ENCODE results near the gene DAB2IP.

Gene DAB2IP

DNA sequence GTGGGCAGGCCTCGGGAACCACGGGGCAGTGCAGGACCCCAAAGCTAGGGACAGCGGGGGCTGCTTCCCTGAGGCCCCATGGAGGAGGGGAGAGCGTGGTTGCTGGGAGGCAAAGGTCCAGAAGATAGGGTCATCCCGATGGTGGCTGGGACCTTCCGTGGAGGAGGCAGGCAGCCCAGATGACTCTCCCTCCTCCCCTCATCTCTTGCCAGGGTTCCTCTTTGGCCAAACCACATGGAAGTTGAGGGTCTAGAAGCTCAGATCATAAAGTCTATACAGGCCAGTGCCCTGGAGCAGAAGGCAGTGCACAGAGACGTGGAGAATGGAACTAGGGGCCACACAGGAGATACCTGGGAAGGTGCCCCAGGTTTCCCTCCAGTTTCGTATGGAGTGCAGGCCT, 22.6 kb downstream of the DAB2IP start:
- H3K27ac ChIP-seq: no peak overlapping the region
- TF ChIP-seq CTCF (conservative IDR thresholded peaks at IDR 0.05): no peak

DNA sequence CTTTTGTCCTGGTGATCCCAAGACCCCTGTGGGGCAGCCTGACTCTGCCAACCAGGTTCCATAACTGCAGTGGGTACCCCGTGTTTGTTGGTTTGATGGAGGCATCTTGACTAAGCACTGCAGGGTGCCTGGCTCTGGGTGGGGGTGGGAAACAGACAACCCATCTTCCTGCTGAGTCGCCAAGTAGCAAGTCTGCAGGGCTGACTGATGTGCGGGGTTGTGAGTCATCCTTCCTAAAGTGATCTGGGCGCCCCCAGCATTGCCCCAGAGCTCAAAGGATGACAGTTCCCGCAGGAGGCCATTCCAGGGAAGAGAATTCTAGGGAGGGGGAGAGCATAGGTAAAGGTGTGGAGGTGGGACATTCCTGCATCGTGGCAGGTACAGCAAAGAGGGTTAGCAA, 23.5 kb downstream of the DAB2IP start:
- no peak overlapping the region for H3K27ac ChIP-seq

GRCh38 chr9:121675381-121675780, 23.9 kb downstream of the DAB2IP start:
- TF ChIP-seq CTCF (conservative IDR thresholded peaks at IDR 0.05): no peak
- no peak overlapping the region for H3K27ac ChIP-seq

More for the DNA sequence above, 23.5 kb downstream of the DAB2IP start:
- TF ChIP-seq CTCF (conservative IDR thresholded peaks at IDR 0.05): no peak

DNA sequence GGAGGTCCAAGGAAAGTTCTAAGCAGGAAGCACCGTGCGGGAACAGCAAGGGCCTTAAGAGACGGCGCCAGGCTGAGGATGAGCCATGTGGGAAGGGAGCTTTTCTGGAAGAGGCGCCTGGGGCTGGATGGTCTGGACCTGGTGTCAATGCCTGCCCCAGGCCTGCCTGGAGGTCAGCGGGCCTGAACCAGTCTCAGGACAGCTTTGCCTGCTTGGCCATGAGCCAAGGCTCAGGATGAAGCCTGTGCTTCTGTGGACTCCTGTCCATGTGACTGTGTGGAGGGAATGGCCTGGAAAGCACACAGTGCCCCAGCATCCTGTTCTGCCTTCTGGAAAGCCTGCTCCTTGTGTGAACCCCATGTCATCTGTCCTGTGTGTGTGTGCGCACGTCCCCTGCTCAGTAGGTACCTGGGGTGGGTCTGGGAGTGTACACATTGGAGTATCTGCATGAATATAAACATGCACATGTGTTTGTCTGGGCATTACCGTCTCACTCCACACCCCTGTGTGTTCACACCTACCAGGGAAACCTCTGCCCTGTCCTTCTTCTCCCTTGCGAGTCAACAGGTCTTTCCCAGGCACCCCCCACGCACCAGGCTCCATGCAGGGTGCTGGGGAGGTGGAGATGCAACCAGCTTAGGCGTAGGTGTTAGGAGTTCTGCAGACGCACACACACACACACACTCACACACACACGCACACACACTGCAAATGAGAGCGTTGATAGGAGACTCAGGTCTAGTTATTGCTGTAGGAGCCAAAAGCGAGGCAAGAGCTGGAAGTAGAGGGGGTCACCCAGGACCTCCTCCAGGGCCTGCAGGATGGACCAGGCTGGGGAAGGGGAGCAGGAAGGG, 24.8 kb downstream of the DAB2IP start:
- TF ChIP-seq CTCF (conservative IDR thresholded peaks at IDR 0.05): no peak
- H3K27ac ChIP-seq: no peak overlapping the region

DNA sequence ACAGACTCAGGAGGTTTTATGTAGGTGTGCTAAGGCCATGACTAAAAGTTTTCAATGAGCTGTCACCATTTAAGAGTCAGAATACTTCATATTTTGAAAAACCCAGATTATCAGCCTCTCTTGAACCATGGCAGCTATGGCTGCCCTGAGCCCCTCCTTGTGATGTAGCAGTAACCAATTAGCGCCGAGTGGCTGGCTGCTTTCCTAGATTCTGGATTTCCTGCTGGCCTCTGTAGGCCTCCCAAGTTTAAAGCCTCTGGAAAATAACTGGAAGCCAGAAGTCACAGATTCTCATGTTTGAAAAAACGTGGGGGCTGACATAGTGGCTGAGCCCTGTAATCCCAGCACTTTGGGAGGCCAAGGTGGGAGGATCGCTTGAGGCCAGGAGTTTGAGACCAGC, 25.5 kb downstream of the DAB2IP start:
- no peak overlapping the region for H3K27ac ChIP-seq
- no peak for TF ChIP-seq CTCF (conservative IDR thresholded peaks at IDR 0.05)

GRCh38 chr9:121678501-121679022, 27.1 kb downstream of the DAB2IP start:
- no peak for TF ChIP-seq CTCF (conservative IDR thresholded peaks at IDR 0.05)
- no peak overlapping the region for H3K27ac ChIP-seq

GRCh38 chr9:121679901-121680635, 28.6 kb downstream of the DAB2IP start:
- no peak overlapping the region for H3K27ac ChIP-seq
- TF ChIP-seq CTCF (conservative IDR thresholded peaks at IDR 0.05): no peak

Data from VCaP (cell line).